ENCODE data around the gene ZNF180. TPM values are rescaled to one million over a fixed set of nuclear protein-coding genes. Genes with fewer than 3 reads are reported as not detected.
"Not testable (repeated sequence)": the region's sequence is repeated elsewhere in the genome, so short reads cannot be mapped to it uniquely, and the experiment has no call there.

The ZNF180 gene
- total RNA-seq, 1 experiment from 2014 or later: 18.4 TPM

GRCh38 chr19:44499559-44499958, 763 bp downstream of the ZNF180 start:
- no peak for DNase-seq (ENCODE audit: low read depth)

DNA sequence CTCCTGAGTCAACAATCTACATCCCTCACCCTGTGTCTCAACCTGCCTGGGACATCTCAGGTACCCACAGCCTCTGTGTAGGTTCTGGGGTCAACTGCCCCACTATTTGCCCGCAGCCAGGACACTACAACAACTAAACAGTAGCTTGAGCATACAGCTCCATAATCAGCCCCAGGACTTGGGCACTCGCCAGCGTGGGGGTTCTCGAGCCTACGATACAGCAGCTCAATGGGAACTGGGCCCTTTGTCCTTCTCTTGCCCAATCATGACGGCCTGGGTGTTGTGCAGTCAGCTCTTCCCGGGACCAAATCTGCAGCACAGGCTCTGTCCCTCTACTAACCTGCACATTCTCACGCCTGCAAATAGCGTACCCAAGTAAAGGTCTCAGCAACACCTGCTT, 1.3 kb downstream of the ZNF180 start:
- no peak for DNase-seq (ENCODE audit: low read depth)

DNA sequence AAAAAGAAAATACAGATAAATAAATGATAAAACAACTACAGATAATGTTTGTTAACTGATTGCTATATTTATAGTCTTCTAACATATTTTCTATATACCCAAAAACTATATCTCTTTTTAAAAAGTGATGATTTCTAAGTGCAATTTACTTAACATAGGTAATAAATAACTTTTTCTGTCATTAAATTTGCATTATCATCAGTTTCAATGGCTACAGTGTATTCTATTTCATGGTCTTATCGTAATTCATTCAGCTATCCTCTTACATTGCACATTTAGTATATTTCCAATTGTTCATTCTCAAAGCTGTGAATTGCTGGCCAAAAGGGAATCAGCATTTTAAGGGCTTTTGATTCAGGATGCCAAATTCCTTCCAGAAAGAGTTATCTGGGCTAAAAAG, 3.6 kb downstream of the ZNF180 start:
- DNase-seq (ENCODE audit: low read depth): no peak

DNA sequence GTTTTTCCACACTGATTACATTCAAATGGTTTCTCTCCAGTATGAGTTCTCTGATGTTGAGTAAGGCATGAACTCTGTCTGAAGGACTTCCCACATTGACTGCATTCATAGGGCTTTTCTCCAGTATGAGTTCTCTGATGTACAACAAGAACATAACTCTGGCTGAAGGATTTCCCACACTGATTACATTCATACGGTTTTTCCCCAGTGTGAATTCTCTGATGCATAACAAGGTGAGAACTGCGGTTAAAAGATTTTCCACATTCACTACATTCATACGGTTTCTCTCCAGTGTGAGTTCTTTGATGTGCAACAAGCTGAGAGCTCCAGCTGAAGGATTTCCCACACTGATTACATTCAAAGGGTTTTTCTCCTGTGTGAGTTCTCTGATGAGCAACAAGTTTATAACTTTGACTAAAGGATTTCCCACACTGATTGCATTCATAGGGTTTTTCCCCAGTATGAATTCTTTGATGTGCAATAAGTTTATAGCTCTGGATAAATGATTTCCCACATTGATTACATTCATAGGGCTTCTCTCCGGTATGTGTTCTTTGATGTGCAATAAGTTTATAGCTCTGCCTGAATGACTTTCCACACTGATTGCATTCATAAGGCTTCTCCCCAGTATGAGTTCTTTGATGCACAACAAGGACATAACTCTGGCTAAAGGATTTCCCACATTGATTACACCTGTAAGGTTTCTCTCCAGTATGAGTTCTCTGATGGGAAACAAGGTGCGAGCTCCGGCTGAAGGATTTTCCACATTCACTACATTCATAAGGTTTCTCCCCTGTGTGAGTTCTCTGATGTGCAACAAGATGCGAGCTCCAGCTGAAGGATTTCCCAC, 23.5 kb downstream of the ZNF180 start:
- peak; percentile 25 for DNase-seq (ENCODE audit: low read depth)

GRCh38 chr19:44468730-44469129, 31.6 kb downstream of the ZNF180 start:
- DNase-seq (ENCODE audit: low read depth): not testable (repeated sequence)

DNA sequence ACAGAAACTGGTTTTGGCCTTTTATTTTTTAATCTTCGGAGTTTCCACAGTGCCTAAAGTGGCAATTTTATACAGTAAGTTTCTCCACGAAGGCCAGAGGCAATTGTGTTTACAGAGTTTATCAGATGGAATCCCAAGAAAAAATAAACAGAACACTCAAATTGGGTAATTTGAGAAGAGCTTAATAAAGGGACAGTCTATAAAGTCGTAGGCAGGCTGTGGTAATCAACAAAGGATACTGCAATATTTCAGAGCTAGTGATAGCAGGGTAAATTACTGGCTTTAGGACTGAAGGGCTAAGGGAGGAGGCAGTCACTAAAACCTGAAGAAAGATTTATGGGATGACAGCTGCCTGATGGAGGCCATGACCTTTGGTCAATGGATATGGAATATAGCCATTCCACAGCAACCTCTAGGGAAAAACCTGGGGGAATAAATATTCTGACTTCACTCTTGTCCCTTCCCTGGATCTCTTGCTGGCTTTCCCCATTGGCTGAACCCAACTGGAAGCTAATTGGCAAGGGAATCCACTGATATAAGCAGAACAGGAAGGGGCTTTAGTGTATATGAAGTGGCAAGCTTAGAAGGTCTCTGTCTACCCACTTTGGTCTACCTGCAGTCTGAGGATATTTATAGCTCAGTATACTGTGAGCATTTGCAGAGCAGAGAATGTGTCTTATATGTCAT, 37.6 kb downstream of the ZNF180 start:
- not testable (repeated sequence) for DNase-seq (ENCODE audit: low read depth)

GRCh38 chr19:44456016-44456415, 44.3 kb downstream of the ZNF180 start:
- DNase-seq (ENCODE audit: low read depth): not testable (repeated sequence)

GRCh38 chr19:44455100-44455499, 45.2 kb downstream of the ZNF180 start:
- no peak for DNase-seq (ENCODE audit: low read depth)

DNA sequence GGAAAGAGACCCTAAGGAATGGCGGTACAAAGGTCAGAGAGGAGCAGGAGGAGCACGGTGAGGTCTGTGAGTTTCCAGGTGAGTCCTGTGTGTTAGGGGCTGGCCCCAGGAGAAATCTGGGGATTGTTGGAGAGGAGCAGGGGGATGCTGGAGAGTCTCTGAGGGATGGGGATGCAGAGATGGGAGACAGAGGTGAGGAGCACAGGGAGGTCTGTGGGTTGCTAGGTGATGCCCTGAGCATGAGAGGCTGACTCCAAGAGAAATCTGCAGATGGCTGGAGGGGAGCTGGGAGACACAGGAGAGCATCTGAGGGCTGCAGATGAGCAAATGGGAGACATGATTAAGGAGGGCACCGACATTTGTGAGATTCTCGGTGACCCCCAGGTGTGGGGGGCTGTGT, 48.0 kb downstream of the ZNF180 start:
- DNase-seq (ENCODE audit: low read depth): no peak

DNA sequence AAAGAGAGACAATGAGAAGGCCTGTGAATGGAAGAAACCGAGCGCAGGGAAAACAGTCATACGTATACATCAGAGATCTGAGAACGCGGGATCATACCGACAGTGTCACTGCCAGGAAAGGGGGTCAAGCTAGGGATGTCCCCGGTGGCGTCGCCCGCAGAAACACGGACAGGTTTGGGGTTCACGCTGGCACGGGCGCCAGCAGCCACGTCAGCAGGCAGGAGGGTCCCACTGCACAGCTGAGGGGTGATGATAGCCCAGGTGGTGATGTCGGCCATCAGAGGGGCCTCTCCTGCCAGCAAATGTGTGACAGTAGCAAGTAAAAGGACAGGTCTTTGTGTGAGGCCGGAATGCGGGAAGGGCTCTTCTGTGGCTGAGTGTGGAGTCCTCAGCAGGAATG, 48.6 kb downstream of the ZNF180 start:
- DNase-seq (ENCODE audit: low read depth): no peak

- peak; percentile 90 for DNase-seq (ENCODE audit: low read depth)
These were observed 52.2 kb downstream of the ZNF180 start, which contains the start of gene ZNF229 for GRCh38 chr19:44447916-44448674. ZNF229 (minus strand) TSS chr19:44448472; CDS start chr19:44442847, 5,625 bp downstream.

GRCh38 chr19:44438441-44438840, 61.9 kb downstream of the ZNF180 start:
- no peak for DNase-seq (ENCODE audit: low read depth)

DNA sequence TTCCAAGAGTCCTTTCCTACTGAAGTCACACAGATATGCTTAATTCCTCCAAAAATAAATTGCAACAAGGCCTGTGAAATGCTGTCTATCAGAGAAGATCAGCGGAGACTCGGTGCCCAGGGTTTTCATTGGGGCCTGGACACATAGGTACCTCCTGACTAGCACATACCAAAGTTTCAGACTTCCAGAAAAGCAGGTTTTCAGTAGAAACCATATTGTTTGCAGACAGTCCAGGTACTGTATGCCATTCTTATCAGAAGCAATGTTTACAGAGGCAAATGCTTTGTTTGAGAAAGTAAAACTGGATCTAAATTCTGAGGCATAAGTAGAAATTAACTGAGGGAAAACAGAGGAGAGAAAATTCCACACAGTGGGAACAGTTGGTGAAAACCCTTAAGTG, 64.9 kb downstream of the ZNF180 start:
- no peak for DNase-seq (ENCODE audit: low read depth)

GRCh38 chr19:44430956-44431355, 69.4 kb downstream of the ZNF180 start:
- DNase-seq (ENCODE audit: low read depth): peak; percentile 36

Other genes with a start within 250 kb of the ZNF180 start
- gene ZNF233, start 240.6 kb downstream of the ZNF180 start, total RNA-seq (2014; rRNA removed; shearing (Covaris generic)): 1.3 and 1.9 TPM in 2 replicates
- gene ZNF235, start 195.5 kb downstream of the ZNF180 start, total RNA-seq (2014; rRNA removed; shearing (Covaris generic)): 1.9 and 3.1 TPM in 2 replicates
- 4.0 TPM in 2 replicates for gene ZNF112, start 143.8 kb downstream of the ZNF180 start, total RNA-seq (2014; rRNA removed; shearing (Covaris generic))
- 1.0 and 2.4 TPM in 2 replicates for gene ZNF285, start 98.9 kb downstream of the ZNF180 start, total RNA-seq (2014; rRNA removed; shearing (Covaris generic))
- gene ZNF229, start 52.0 kb downstream of the ZNF180 start, total RNA-seq (2014; rRNA removed; shearing (Covaris generic)): 5.8 and 7.3 TPM in 2 replicates
- not detected in 2 replicates for gene CEACAM20, start 29.2 kb upstream of the ZNF180 start, total RNA-seq (2014; rRNA removed; shearing (Covaris generic))
- not detected in 2 replicates for gene IGSF23, start 113.0 kb upstream of the ZNF180 start, total RNA-seq (2014; rRNA removed; shearing (Covaris generic))
- 97.9 and 110 TPM in 2 replicates for gene PVR, start 143.4 kb upstream of the ZNF180 start, total RNA-seq (2014; rRNA removed; shearing (Covaris generic))
- gene CEACAM19, start 171.0 kb upstream of the ZNF180 start, total RNA-seq (2014; rRNA removed; shearing (Covaris generic)): 0.03 TPM in 1 of 2 replicates, not detected in the other
- not detected in 2 replicates for gene CEACAM16, start 198.6 kb upstream of the ZNF180 start, total RNA-seq (2014; rRNA removed; shearing (Covaris generic))
- 4.0 and 5.2 TPM in 2 replicates for gene BCL3, start 248.2 kb upstream of the ZNF180 start, total RNA-seq (2014; rRNA removed; shearing (Covaris generic))

Measured in HT1080 (cell line).